ENCODE data around the gene ZFAND4.
"Not testable (repeated sequence)": the region's sequence is repeated elsewhere in the genome, so short reads cannot be mapped to it uniquely, and the experiment has no call there.

ZFAND4 gene

DNA sequence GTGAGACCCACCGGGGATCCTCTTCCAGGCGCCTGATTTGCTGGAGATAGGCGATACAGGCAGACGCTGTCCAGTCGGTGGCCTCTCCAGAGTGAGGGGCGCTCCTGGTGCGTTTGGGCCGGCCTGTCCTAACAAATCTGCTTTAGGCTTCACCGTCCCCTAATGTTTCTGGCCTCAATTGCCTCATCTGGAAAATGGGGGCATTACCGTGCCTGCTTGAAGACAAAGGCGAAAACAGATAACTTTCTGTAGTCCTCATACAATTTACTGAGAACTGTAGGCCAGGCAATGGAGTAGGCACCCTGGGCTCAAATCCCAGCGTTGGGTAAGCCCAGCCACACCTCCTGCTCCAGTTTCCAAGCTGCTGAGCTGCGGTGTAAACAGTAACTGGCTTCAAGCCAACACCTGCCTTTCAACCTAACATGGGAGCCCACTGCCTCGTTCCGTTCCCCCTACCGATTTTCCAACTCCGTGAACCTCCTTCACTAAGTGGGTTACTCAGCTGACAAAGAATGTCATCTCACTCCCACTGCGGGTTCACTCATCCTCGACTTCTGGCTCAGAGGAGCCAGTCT, 589 bp upstream of the ZFAND4 start:
- Histone ChIP-seq H3K27me3 (no peaks in the 10 kb centered on the region), H3K4me3 (ENCODE audit: low read depth in 1 of 2, low read length in 1 of 2) (peak overlapping the region; percentile 68 to 83), H3K36me3 (no peaks in the 10 kb centered on the region), H3K4me1 (ENCODE audit: control insufficient read depth in 1 of 2, insufficient read depth in 1 of 2, low read depth in 1 of 2, low read length in 1 of 2) (peaks cover 15% of the 10 kb centered on the region in 2 experiments), H3K27ac (peak overlapping the region; percentile 93), H3K9me3 (no peaks in the 10 kb centered on the region)
- TF ChIP-seq, protein P1, sequence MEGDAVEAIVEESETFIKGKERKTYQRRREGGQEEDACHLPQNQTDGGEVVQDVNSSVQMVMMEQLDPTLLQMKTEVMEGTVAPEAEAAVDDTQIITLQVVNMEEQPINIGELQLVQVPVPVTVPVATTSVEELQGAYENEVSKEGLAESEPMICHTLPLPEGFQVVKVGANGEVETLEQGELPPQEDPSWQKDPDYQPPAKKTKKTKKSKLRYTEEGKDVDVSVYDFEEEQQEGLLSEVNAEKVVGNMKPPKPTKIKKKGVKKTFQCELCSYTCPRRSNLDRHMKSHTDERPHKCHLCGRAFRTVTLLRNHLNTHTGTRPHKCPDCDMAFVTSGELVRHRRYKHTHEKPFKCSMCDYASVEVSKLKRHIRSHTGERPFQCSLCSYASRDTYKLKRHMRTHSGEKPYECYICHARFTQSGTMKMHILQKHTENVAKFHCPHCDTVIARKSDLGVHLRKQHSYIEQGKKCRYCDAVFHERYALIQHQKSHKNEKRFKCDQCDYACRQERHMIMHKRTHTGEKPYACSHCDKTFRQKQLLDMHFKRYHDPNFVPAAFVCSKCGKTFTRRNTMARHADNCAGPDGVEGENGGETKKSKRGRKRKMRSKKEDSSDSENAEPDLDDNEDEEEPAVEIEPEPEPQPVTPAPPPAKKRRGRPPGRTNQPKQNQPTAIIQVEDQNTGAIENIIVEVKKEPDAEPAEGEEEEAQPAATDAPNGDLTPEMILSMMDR (IDR thresholded peaks at IDR 0.05): no peak

- not testable (repeated sequence) for H3K9me3 ChIP-seq, H3K36me3 ChIP-seq, H3K27me3 ChIP-seq
- H3K4me1 ChIP-seq (ENCODE audit: control insufficient read depth in 1 of 2, insufficient read depth in 1 of 2, low read depth in 1 of 2, low read length in 1 of 2): peaks cover 15% of the 10 kb centered on the region in 2 experiments
- H3K4me3 ChIP-seq (ENCODE audit: low read depth in 1 of 2, low read length in 1 of 2): peak overlapping the region in 1 of 2 experiments; percentile 83
- peak overlapping the region; percentile 93 for H3K27ac ChIP-seq
Measured at GRCh38 chr10:45671300-45671699, 1.3 kb downstream of the ZFAND4 start.

DNA sequence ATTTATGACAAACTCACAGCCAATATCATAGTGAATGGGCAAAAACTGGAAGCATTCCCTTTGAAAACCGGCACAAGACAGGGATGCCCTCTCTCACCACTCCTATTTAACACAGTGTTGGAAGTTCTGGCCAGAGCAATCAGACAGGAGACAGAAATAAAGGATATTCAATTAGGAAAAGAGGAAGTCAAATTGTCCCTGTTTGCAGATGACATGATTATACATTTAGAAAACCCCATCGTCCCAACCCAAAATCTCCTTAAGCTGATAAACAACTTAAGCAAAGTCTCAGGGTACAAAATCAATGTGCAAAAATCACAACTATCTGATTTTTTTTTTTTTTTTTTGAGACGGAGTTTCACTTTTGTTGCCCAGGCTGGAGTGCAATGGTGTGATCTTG, 2.7 kb downstream of the ZFAND4 start:
- H3K27me3 ChIP-seq; H3K9me3 ChIP-seq; H3K4me3 ChIP-seq (ENCODE audit: low read depth in 1 of 2, low read length in 1 of 2); H3K36me3 ChIP-seq; H3K27ac ChIP-seq: not testable (repeated sequence)
- peaks cover 15% of the 10 kb centered on the region in 2 experiments for H3K4me1 ChIP-seq (ENCODE audit: control insufficient read depth in 1 of 2, insufficient read depth in 1 of 2, low read depth in 1 of 2, low read length in 1 of 2)

- TF ChIP-seq, protein P1 (IDR thresholded peaks at IDR 0.05): no peak
- H3K4me1 ChIP-seq (ENCODE audit: control insufficient read depth in 1 of 2, insufficient read depth in 1 of 2, low read depth in 1 of 2, low read length in 1 of 2): no peaks in the 10 kb centered on the region
- H3K4me3 ChIP-seq (ENCODE audit: low read depth in 1 of 2, low read length in 1 of 2): no peak overlapping the region
- H3K27ac ChIP-seq: no peak overlapping the region
- no peaks in the 10 kb centered on the region for H3K36me3 ChIP-seq
- no peaks in the 10 kb centered on the region for H3K27me3 ChIP-seq
- no peaks in the 10 kb centered on the region for H3K9me3 ChIP-seq
Measured at GRCh38 chr10:45660876-45661411, 11.6 kb downstream of the ZFAND4 start.

GRCh38 chr10:45657033-45657926, 15.3 kb downstream of the ZFAND4 start:
- Histone ChIP-seq H3K4me1 (ENCODE audit: control insufficient read depth in 1 of 2, insufficient read depth in 1 of 2, low read depth in 1 of 2, low read length in 1 of 2) (no peaks in the 10 kb centered on the region), H3K36me3 (no peaks in the 10 kb centered on the region), H3K4me3 (ENCODE audit: low read depth in 1 of 2, low read length in 1 of 2) (no peak overlapping the region), H3K27me3 (no peaks in the 10 kb centered on the region), H3K9me3 (no peaks in the 10 kb centered on the region), H3K27ac (no peak overlapping the region)
- TF ChIP-seq, protein P1 (IDR thresholded peaks at IDR 0.05): no peak

DNA sequence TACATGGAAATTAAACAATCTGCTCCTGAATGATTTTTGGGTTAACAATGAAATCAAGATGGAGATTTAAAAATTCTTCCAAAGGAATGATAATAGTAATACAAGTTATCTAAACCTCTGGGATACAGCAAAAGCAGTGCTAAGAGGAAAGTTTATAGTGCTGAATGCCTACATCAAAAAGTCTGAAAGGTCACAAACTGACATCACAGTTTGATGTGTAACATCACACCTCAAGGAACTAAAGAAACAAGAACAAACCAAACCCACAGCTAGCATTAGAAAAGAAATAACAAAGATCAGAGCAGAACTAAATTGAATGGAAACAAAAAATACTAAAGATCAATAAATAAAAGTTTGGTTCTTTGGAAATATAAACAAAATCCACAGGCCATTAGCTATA, 17.4 kb downstream of the ZFAND4 start:
- no peaks in the 10 kb centered on the region for H3K27me3 ChIP-seq
- TF ChIP-seq, protein P1 (IDR thresholded peaks at IDR 0.05): no peak
- no peak overlapping the region for H3K27ac ChIP-seq
- H3K4me1 ChIP-seq (ENCODE audit: control insufficient read depth in 1 of 2, insufficient read depth in 1 of 2, low read depth in 1 of 2, low read length in 1 of 2): no peaks in the 10 kb centered on the region
- no peak overlapping the region for H3K4me3 ChIP-seq (ENCODE audit: low read depth in 1 of 2, low read length in 1 of 2)
- H3K36me3 ChIP-seq: no peaks in the 10 kb centered on the region
- no peaks in the 10 kb centered on the region for H3K9me3 ChIP-seq

DNA sequence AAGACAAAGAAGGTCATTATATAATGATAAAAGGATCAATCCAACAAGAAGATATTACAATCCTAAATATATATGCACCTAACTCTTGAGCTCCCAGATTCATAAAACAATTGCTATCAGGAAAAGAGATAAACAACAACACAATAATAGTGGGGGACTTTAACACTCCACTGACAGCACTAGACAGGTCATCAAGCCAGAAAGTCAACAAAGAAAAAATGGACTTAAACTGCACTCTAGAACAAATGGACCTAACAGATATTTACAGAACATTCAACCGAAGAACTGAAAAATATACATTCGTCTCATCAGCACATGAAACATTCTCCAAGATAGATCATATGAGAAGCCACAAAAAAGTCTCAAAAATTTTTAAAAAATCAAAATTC, 17.8 kb downstream of the ZFAND4 start:
- H3K27ac ChIP-seq; H3K4me3 ChIP-seq (ENCODE audit: low read depth in 1 of 2, low read length in 1 of 2); H3K27me3 ChIP-seq; H3K36me3 ChIP-seq; H3K4me1 ChIP-seq (ENCODE audit: control insufficient read depth in 1 of 2, insufficient read depth in 1 of 2, low read depth in 1 of 2, low read length in 1 of 2); H3K9me3 ChIP-seq: not testable (repeated sequence)

Measured in neutrophil (primary cell).